Endothelial cell of umbilical vein (primary cell): ENCODE results near the gene OLFM2. TPM values are rescaled to one million over a fixed set of nuclear protein-coding genes. Genes with fewer than 3 reads are reported as not detected.

ENCODE experiments used
- BruUV-seq: library from RNA; stranded (reverse); fragments of 400-500 nt; replicated peaks from 2 replicates; lab custom pipeline; 2021; lab: Mats Ljungman, UMichigan
- CTCF ChIA-PET: fragments of 300-600, 350-600 bp; sonication (Branson Sonifier 250); formaldehyde crosslinking; loops from one replicate; lab custom pipeline; 2021; ENCODE audit warnings: antibody characterized with exemption, inconsistent platforms; lab: Charles Lee
- POLR2A ChIA-PET: fragments of 300-600, 350-600 bp; sonication (Branson Sonifier 250); formaldehyde crosslinking; loops from one replicate; lab custom pipeline; 2021; ENCODE audit warnings: antibody characterized with exemption, inconsistent platforms; lab: Charles Lee
- DNase-seq: peaks from one replicate; pipeline ENCODE4 v3.0.0-alpha.2; 2011; ENCODE audit warnings: low read depth, low spot score
- FAIRE-seq: peaks from 2 replicates; lab custom pipeline; 2011; peaks lifted over from hg19 to GRCh38; lab: Jason Lieb, UNC
- H2AFZ ChIP-seq: 2 replicates; pipeline ENCODE4 v1.6.0; 2012; ENCODE audit warnings: low read depth, low read length, control low read depth, inconsistent platforms
- H3K27ac ChIP-seq: 2 replicates; pipeline ENCODE4 v1.5.1; 2011; ENCODE audit warnings: low read depth, mild to moderate bottlenecking, control low read depth, low read length, moderate library complexity; ENCODE audit not compliant: insufficient read depth
- H3K27me3 ChIP-seq, 2 experiments: 2 replicates each; pipeline versions ENCODE4 v1.6.0 to v1.6.1; 2011; ENCODE audit warnings: low read length in 2 of 2, mixed read lengths in 1 of 2; ENCODE audit not compliant: control insufficient read depth in 2 of 2, insufficient read depth in 2 of 2
- H3K36me3 ChIP-seq, 2 experiments: 2 replicates in 1 of 2; 3 replicates in 1 of 2; pipeline ENCODE4 v1.5.1; 2011; ENCODE audit warnings: low read length in 2 of 2, mild to moderate bottlenecking in 1 of 2, moderate library complexity in 1 of 2; ENCODE audit not compliant: control insufficient read depth in 2 of 2, insufficient read depth in 2 of 2; ENCODE audit errors: extremely low read depth in 1 of 2
- H3K4me1 ChIP-seq: 3 replicates; pipeline ENCODE4 v1.5.1; 2011; ENCODE audit warnings: mild to moderate bottlenecking, low read length; ENCODE audit not compliant: control insufficient read depth, insufficient read depth; ENCODE audit errors: extremely low read depth
- H3K4me2 ChIP-seq: 2 replicates; pipeline ENCODE4 v1.6.1; 2011; ENCODE audit warnings: low read length, control low read depth, mixed read lengths; ENCODE audit not compliant: insufficient read depth
- H3K4me3 ChIP-seq, 3 experiments: fragments of 200-600 bp in 1 of 3; sonication (generic), shearing (Covaris generic) in 1 of 3; replicated peaks in 1 of 3; 2 replicates each; pipeline ENCODE4 v1.5.1; 2011 to 2016; ENCODE audit warnings: control low read depth in 3 of 3, low read length in 3 of 3, mild to moderate bottlenecking in 2 of 3, inconsistent platforms in 1 of 3, low read depth in 1 of 3, moderate library complexity in 1 of 3; ENCODE audit not compliant: insufficient read depth in 1 of 3
- H3K79me2 ChIP-seq: 2 replicates; pipeline ENCODE4 v1.6.0; 2012; ENCODE audit warnings: low read length, inconsistent platforms; ENCODE audit not compliant: control insufficient read depth, insufficient read depth
- H3K9ac ChIP-seq: replicated peaks from 2 replicates; pipeline ENCODE3; 2011; ENCODE audit warnings: low read length, control low read depth; ENCODE audit not compliant: insufficient read depth; ENCODE audit errors: extremely low read depth
- H3K9me1 ChIP-seq: replicated peaks from 3 replicates; pipeline ENCODE4 v1.6.0; 2011; ENCODE audit warnings: mild to moderate bottlenecking, low read length; ENCODE audit not compliant: control insufficient read depth, insufficient read depth; ENCODE audit errors: extremely low read depth
- H3K9me3 ChIP-seq: replicated peaks from 2 replicates; pipeline ENCODE4 v1.5.1; 2012; ENCODE audit warnings: low read length, inconsistent platforms; ENCODE audit not compliant: control insufficient read depth, insufficient read depth
- H4K20me1 ChIP-seq: replicated peaks from 2 replicates; pipeline ENCODE3; 2011; ENCODE audit warnings: mild to moderate bottlenecking, low read length; ENCODE audit not compliant: control insufficient read depth, insufficient read depth; ENCODE audit errors: extremely low read depth
- EZH2 ChIP-seq: IDR thresholded peaks from 2 replicates; pipeline ENCODE4 v1.6.1; 2012; ENCODE audit warnings: borderline replicate concordance, low read depth, mild to moderate bottlenecking, moderate library complexity, low read length, inconsistent platforms; ENCODE audit not compliant: severe bottlenecking
- FOS ChIP-seq: IDR thresholded peaks from 2 replicates; pipeline ENCODE4 v1.6.1; 2011; ENCODE audit warnings: mild to moderate bottlenecking, low read length, moderate library complexity, borderline replicate concordance; ENCODE audit not compliant: insufficient read depth
- GATA2 ChIP-seq: IDR thresholded peaks from 2 replicates; pipeline ENCODE4 v1.7.0; 2011; ENCODE audit warnings: low read depth, mild to moderate bottlenecking, moderate library complexity, mixed read lengths, low read length; ENCODE audit not compliant: insufficient read length, insufficient read depth
- MYC ChIP-seq: IDR thresholded peaks from one replicate; pipeline ENCODE4 v1.6.1; 2011; ENCODE audit warnings: mild to moderate bottlenecking, low read depth, low read length
- POLR2A ChIP-seq: IDR thresholded peaks from 2 replicates; pipeline ENCODE4 v1.6.1; 2012; ENCODE audit warnings: low read depth, mild to moderate bottlenecking, control low read depth, low read length
- dilution Hi-C: fragments of 300-500 bp; cut with MboI; formaldehyde crosslinking; loops from one replicate; pipeline ENCODE4 v1.15.0; 2019; ENCODE audit warnings: low sequenced_read_pairs; ENCODE audit not compliant: extremely low pct_ligation_motif_present
- intact Hi-C: fragments of 100-400 bp; cut with micrococcal nuclease; formaldehyde crosslinking; loops from one replicate; pipeline ENCODE4 v1.10.0; 2022
- polyA plus RNA-seq, 4 experiments: library from polyadenylated mRNA; depleted of rRNA in 3 of 4; stranded (reverse) in 3 of 4; unstranded in 1 of 4; fragments of >200 nt; gene quantifications; 2 replicates each; pipeline versions ENCODE4 v1.2.1 to v1.2.3, GENCODE V29; 2011 to 2012; ENCODE audit warnings: missing spikeins in 1 of 4
- total RNA-seq: library from RNA; stranded (reverse); gene quantifications from 2 replicates; pipeline ENCODE4 v1.2.3, GENCODE V29; 2021
- TF ChIP-seq, protein P1 (sequence below), 2 donors: IDR thresholded peaks; 1 replicate in 1 of 2; 2 replicates in 1 of 2; pipeline ENCODE4 v1.5.1; 2011; ENCODE audit warnings: low read length in 2 of 2, mild to moderate bottlenecking in 2 of 2, moderate library complexity in 2 of 2, control low read depth in 1 of 2, inconsistent platforms in 1 of 2, low read depth in 1 of 2; ENCODE audit not compliant: insufficient read depth in 1 of 2; ENCODE audit errors: extremely low read depth in 1 of 2

Gene OLFM2
- total and polyA plus RNA-seq, 2 donors (not counting 3 experiments of a cell fraction or from before 2014, with no cell fraction given): 0.91 to 1.9 TPM

DNA sequence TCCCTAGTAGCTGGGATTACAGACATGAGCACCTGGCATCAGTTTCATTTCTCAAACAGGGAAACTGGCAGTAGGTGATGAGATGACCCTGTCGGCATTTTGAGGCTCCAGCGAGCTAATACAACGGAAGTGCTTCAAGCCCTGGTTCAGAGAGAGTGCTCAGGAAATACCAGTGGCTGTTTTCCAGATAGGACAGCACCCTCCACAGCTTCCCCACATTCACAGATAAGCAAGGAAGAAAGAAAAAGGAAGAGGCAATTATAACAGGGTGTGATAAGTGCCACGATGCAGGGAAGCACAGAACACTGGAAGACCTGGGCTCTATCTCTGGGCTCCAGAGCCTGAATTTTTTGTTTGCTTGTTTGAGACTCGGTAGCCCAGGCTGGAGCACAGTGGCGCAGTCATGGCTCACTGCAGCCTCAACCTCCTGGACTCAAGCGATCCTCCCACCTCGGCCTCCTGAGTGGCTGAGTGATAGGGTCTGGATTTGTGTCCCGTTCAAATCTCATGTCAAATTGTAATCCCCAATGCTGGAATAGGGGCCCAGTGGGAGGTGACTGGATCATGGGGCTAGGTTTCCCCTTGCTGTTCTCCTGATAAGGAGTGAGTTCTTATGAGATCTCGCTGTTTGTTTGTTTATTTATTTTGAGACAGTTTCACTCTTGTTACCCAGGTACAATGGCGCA, 57.7 kb downstream of the OLFM2 start:
- intact Hi-C loops: no loop called here
- Histone ChIP-seq H3K9me1 (no peaks in the 10 kb centered on the region), H3K4me1 (peaks cover 5% of the 10 kb centered on the region), H3K27ac (no peak overlapping the region), H3K27me3 (no peaks in the 10 kb centered on the region), H2AFZ (peak overlapping the region; percentile 7), H4K20me1 (no peaks in the 10 kb centered on the region), H3K4me3 (no peak overlapping the region), H3K4me2 (no peak overlapping the region), H3K9ac (no peak overlapping the region), H3K79me2 (no peaks in the 10 kb centered on the region), H3K36me3 (no peaks in the 10 kb centered on the region), H3K9me3 (no peaks in the 10 kb centered on the region)
- dilution Hi-C loops: no loop called here
- peak; percentile 12 for FAIRE-seq
- ChIA-PET POLR2A (no interaction called here), CTCF (no interaction called here)
- DNase-seq: no peak
- no TSS peak for BruUV-seq
- TF ChIP-seq FOS: no peak
- TF ChIP-seq EZH2: no peak

DNA sequence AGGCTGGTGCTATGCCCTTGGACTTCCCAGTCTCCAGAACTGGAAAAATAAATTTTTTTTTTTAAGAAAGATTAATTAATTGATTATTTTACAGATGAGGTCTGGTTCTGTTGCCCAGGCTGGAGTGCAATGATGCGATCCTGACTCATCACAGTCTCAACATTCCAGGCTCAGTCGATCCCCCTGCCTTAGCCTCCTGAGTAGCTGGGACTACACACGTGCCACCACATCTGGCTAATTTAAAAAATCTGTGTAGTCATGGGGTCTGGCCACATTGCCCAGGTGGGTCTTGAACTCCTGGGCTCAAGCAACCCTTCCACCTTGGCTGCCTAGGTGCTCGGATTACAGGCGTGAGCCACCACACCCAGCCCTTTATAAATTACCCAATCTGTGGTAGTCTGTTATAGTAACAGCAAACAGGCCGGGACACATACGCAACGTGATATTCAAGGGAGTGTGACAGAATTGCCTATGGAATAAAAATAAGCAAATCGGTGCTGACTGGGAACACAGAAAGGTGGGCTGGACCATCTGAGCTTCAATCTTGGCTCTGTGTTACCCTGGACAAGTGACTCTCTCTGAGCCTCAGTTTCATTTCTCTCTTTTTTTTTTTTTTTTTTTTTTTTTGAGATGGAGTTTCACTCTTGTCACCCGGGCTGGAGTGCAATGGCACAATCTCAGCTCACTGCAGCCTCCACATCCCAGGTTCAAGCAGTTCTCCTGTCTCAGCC, 58.4 kb downstream of the OLFM2 start:
- Histone ChIP-seq H3K4me1 (peaks cover 5% of the 10 kb centered on the region), H3K79me2 (no peaks in the 10 kb centered on the region), H2AFZ (no peak overlapping the region), H3K9me3 (no peaks in the 10 kb centered on the region), H3K9ac (no peak overlapping the region), H3K27me3 (no peaks in the 10 kb centered on the region), H3K36me3 (no peaks in the 10 kb centered on the region), H3K4me2 (no peak overlapping the region), H3K4me3 (no peak overlapping the region), H3K9me1 (no peaks in the 10 kb centered on the region), H3K27ac (no peak overlapping the region), H4K20me1 (no peaks in the 10 kb centered on the region)
- TF ChIP-seq POLR2A: no peak
- TF ChIP-seq GATA2: no peak
- peak; percentile 28 for TF ChIP-seq FOS
- TF ChIP-seq EZH2: no peak
- TF ChIP-seq, protein P1, sequence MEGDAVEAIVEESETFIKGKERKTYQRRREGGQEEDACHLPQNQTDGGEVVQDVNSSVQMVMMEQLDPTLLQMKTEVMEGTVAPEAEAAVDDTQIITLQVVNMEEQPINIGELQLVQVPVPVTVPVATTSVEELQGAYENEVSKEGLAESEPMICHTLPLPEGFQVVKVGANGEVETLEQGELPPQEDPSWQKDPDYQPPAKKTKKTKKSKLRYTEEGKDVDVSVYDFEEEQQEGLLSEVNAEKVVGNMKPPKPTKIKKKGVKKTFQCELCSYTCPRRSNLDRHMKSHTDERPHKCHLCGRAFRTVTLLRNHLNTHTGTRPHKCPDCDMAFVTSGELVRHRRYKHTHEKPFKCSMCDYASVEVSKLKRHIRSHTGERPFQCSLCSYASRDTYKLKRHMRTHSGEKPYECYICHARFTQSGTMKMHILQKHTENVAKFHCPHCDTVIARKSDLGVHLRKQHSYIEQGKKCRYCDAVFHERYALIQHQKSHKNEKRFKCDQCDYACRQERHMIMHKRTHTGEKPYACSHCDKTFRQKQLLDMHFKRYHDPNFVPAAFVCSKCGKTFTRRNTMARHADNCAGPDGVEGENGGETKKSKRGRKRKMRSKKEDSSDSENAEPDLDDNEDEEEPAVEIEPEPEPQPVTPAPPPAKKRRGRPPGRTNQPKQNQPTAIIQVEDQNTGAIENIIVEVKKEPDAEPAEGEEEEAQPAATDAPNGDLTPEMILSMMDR (IDR thresholded peaks at IDR 0.05; ENCODE audit: extremely low read depth in 1 of 2, insufficient read depth in 1 of 2, low read depth in 1 of 2, low read length in 2 of 2): no peak
- no peak for TF ChIP-seq MYC
- BruUV-seq: no TSS peak
- CTCF ChIA-PET: no interaction called here
- DNase-seq: no peak
- POLR2A ChIA-PET: no interaction called here
- dilution Hi-C loops (no loop called here), intact Hi-C loops (no loop called here)
- FAIRE-seq: no peak
